A549 (cell line): ENCODE measurements around the gene TRIM22. TPM values are rescaled to one million over a fixed set of nuclear protein-coding genes. Genes with fewer than 3 reads are reported as not detected.
A peak's percentile ranks its signal among the peaks of the same experiment; 100 is the strongest.

Experiments
- ATAC-seq, 2 experiments: fragments of 200-7000 bp in 1 of 2; fragments of >200 bp in 1 of 2; cut with Nextera tagmentation in 1 of 2; cut with Tn5 transposase in 1 of 2; 3 replicates each; pipeline versions ENCODE4 v1.8.0 to v1.9.1; 2018 to 2020; ENCODE audit warnings: mild to moderate bottlenecking in 1 of 2, moderate library complexity in 1 of 2
- CTCF ChIA-PET: fragments of 300-600 bp; sonication (Branson Sonifier 250); formaldehyde crosslinking; extraction: SDS; loops from one replicate; lab custom pipeline; 2021; ENCODE audit warnings: antibody characterized with exemption, inconsistent platforms; lab: Yijun Ruan, JAX
- POLR2A ChIA-PET: fragments of 350-600 bp; formaldehyde crosslinking; extraction: SDS; loops from one replicate; lab custom pipeline; 2021; ENCODE audit warnings: antibody characterized with exemption, inconsistent platforms; lab: Yijun Ruan, JAX
- DNase-seq, 2 experiments: peaks; one replicate each; pipeline versions ENCODE4 v3.0.0 to v3.0.0-alpha.2; 2011 to 2016; ENCODE audit warnings: low read depth in 1 of 2, low spot score in 1 of 2
- FAIRE-seq: peaks from 2 replicates; lab custom pipeline; 2011; peaks lifted over from hg19 to GRCh38; lab: Jason Lieb, UNC
- H3K27ac ChIP-seq, 2 experiments: fragments of >200 bp; sonication (Bioruptor Twin); formaldehyde crosslinking; 3 replicates each; pipeline ENCODE4 v1.5.1; 2016 to 2017
- H3K4me1 ChIP-seq: fragments of >200 bp; sonication (Bioruptor Twin); formaldehyde crosslinking; 3 replicates; pipeline ENCODE4 v1.6.1; 2016
- H3K4me2 ChIP-seq: fragments of >200 bp; sonication (Bioruptor Twin); formaldehyde crosslinking; 3 replicates; pipeline ENCODE4 v1.6.1; 2016
- H3K4me3 ChIP-seq: fragments of >200 bp; sonication (Bioruptor Twin); formaldehyde crosslinking; 3 replicates; pipeline ENCODE4 v1.5.1; 2016
- H3K9me3 ChIP-seq: fragments of >200 bp; sonication (Bioruptor Twin); formaldehyde crosslinking; 3 replicates; pipeline ENCODE4 v1.6.1; 2016
- BCL3 ChIP-seq: fragments of >200 bp; sonication (Bioruptor Twin); formaldehyde crosslinking; IDR thresholded peaks from 3 replicates; pipeline ENCODE4 v1.6.1; 2016
- CBX8 ChIP-seq: fragments of 200-600 bp; sonication (generic); IDR thresholded peaks from 2 replicates; pipeline ENCODE4 v1.6.1; 2016
- CEBPB ChIP-seq, 2 experiments: fragments of >200 bp in 1 of 2; sonication (Bioruptor Twin) in 1 of 2; formaldehyde crosslinking in 1 of 2; IDR thresholded peaks; 2 replicates each; pipeline ENCODE4 v1.6.1; 2012 to 2016
- CHD4 ChIP-seq: fragments of 200-600 bp; sonication (generic); IDR thresholded peaks from 2 replicates; pipeline ENCODE4 v1.6.1; 2016; ENCODE audit warnings: antibody characterized with exemption, mild to moderate bottlenecking, borderline replicate concordance
- CTCF ChIP-seq: fragments of >200 bp; sonication (Bioruptor Twin); formaldehyde crosslinking; IDR thresholded peaks from 3 replicates; pipeline ENCODE4 v1.5.1; 2016
- EHF ChIP-seq: fragments of 250-450 bp; sonication (Bioruptor Pico); IDR thresholded peaks from 2 replicates; pipeline ENCODE4 v1.5.0; 2020; ENCODE audit warnings: mild to moderate bottlenecking
- FOSL2 ChIP-seq, 2 experiments: fragments of 450-650 bp in 1 of 2; fragments of >200 bp in 1 of 2; sonication (Bioruptor Twin) in 1 of 2; formaldehyde crosslinking; IDR thresholded peaks; 2 replicates each; pipeline versions ENCODE4 v1.5.0 to v1.6.1; 2016 to 2020; ENCODE audit warnings: mild to moderate bottlenecking in 1 of 2, moderate library complexity in 1 of 2
- FOXS1 ChIP-seq: fragments of 250-450 bp; sonication (Bioruptor Pico); IDR thresholded peaks from 2 replicates; pipeline ENCODE4 v1.5.0; 2020; ENCODE audit warnings: mild to moderate bottlenecking, moderate library complexity
- HDAC2 ChIP-seq: fragments of 200-600 bp; sonication (generic); IDR thresholded peaks from 2 replicates; pipeline ENCODE4 v1.6.1; 2016
- HOXB13 ChIP-seq: fragments of 250-450 bp; sonication (Bioruptor Pico); IDR thresholded peaks from 2 replicates; pipeline ENCODE4 v1.5.0; 2020; ENCODE audit warnings: low read depth, mild to moderate bottlenecking, moderate library complexity
- KDM1A ChIP-seq: fragments of 200-600 bp; sonication (generic); IDR thresholded peaks from 2 replicates; pipeline ENCODE4 v1.6.1; 2016; ENCODE audit warnings: low read depth, mild to moderate bottlenecking
- KDM5A ChIP-seq: fragments of 200-600 bp; sonication (generic); IDR thresholded peaks from 2 replicates; pipeline ENCODE4 v1.6.1; 2016; ENCODE audit warnings: antibody characterized with exemption, mild to moderate bottlenecking
- MYC ChIP-seq: IDR thresholded peaks from 2 replicates; pipeline ENCODE4 v1.6.1; 2012; ENCODE audit warnings: mild to moderate bottlenecking, inconsistent platforms, low read length, improper control_type of control experiment, borderline replicate concordance
- POLR2A ChIP-seq: IDR thresholded peaks from 2 replicates; pipeline ENCODE4 v1.6.1; 2012; ENCODE audit warnings: mild to moderate bottlenecking, low read length
- REST ChIP-seq: fragments of 200-600 bp; sonication (generic); IDR thresholded peaks from 2 replicates; pipeline ENCODE4 v1.6.1; 2016; ENCODE audit warnings: antibody characterized with exemption, mild to moderate bottlenecking, moderate library complexity
- RNF2 ChIP-seq: fragments of 200-600 bp; sonication (generic); IDR thresholded peaks from 2 replicates; pipeline ENCODE4 v1.6.1; 2016; ENCODE audit warnings: low read depth, mild to moderate bottlenecking, antibody characterized with exemption, moderate library complexity, borderline replicate concordance
- SMC3 ChIP-seq: fragments of >200 bp; sonication (Bioruptor Twin); formaldehyde crosslinking; IDR thresholded peaks from 3 replicates; pipeline ENCODE4 v1.6.1; 2018; ENCODE audit warnings: inconsistent platforms
- USF2 ChIP-seq: fragments of 450-650 bp; IDR thresholded peaks from 2 replicates; pipeline ENCODE4 v1.6.1; 2014; ENCODE audit warnings: antibody characterized with exemption
- ZC3H11A ChIP-seq: fragments of 450-650 bp; IDR thresholded peaks from 2 replicates; pipeline ENCODE4 v1.6.1; 2014; ENCODE audit warnings: antibody characterized with exemption, mild to moderate bottlenecking
- WGBS: methylation state at CpG from one replicate; pipeline ENCODE4 v1.1.6; 2017; ENCODE audit errors: missing lambda C conversion rate; 5-methylcytosine and 5-hydroxymethylcytosine counted together
- polyA plus RNA-seq, 4 experiments: library from polyadenylated mRNA; depleted of rRNA in 3 of 4; stranded (reverse); fragments of >200 nt; fragmentation: RNase III in 1 of 4; extraction: RNeasy Plus Mini Kit Qiagen cat#74134 plus additional on column Dnase treatment in 1 of 4; gene quantifications; 2 replicates in 3 of 4; 3 replicates in 1 of 4; pipeline ENCODE4 v1.2.3, GENCODE V29; 2011 to 2017

Gene TRIM22
- polyA plus RNA-seq, 2 of the 4 experiments (the other 2 are of a cell fraction) = 1.4 to 2.7 TPM

- POLR2A ChIA-PET = no interaction called here
- CTCF ChIA-PET = interaction anchor here (1.0 kb wide), 1 partner anchor 59 kb away, joined by 5 read pairs; no protein-coding TSS in a partner anchor
- H3K4me2 ChIP-seq = no peak overlapping the region
- no peak overlapping the region for H3K4me3 ChIP-seq
- no peak for ATAC-seq
- H3K27ac ChIP-seq = no peak overlapping the region
- 91% methylated on average over 6 of the region's 6 CpGs for whole genome bisulfite sequencing
- H3K4me1 ChIP-seq = peaks cover 4% of the 10 kb centered on the region; the same call in 2 of the 3 replicates
- TF ChIP-seq USF2 = no peak
- TF ChIP-seq KDM5A = no peak
- TF ChIP-seq FOSL2 (IDR thresholded peaks at IDR 0.05) = no peak
- TF ChIP-seq FOSL2 (CRISPR knock-in tag; IDR thresholded peaks at IDR 0.05) = no peak
- TF ChIP-seq BCL3 = no peak
- TF ChIP-seq CEBPB (IDR thresholded peaks at IDR 0.05) = no peak
- TF ChIP-seq KDM1A = no peak
- TF ChIP-seq CBX8 = no peak
- FAIRE-seq = no peak
- no peaks in the 10 kb centered on the region for H3K9me3 ChIP-seq
- DNase-seq = no peak
Measured at GRCh38 chr11:5666402-5666793, 23.2 kb upstream of the TRIM22 start.

- FAIRE-seq = no peak
- CTCF ChIA-PET = no interaction called here
- H3K4me1 ChIP-seq = peaks cover 14% of the 10 kb centered on the region; the same call in 2 of the 3 replicates
- POLR2A ChIA-PET = no interaction called here
- DNase-seq = no peak
- TF ChIP-seq REST = no peak
- TF ChIP-seq SMC3 = no peak
- TF ChIP-seq ZC3H11A = no peak
- no peak for TF ChIP-seq CEBPB (IDR thresholded peaks at IDR 0.05)
- TF ChIP-seq CTCF = no peak
- TF ChIP-seq HDAC2 = no peak
- TF ChIP-seq HOXB13 (CRISPR knock-in tag) = no peak
- no peak for TF ChIP-seq FOXS1 (CRISPR knock-in tag)
- TF ChIP-seq POLR2A = no peak
- no peak for TF ChIP-seq RNF2
- no peak for TF ChIP-seq MYC
- no peak for TF ChIP-seq EHF (CRISPR knock-in tag)
- no peak for TF ChIP-seq KDM1A
- TF ChIP-seq USF2 = no peak
- no peak for TF ChIP-seq CHD4
- TF ChIP-seq, all 56 proteins: peak for 0
- peak overlapping the region in 1 of 2 experiments; percentile 65; a peak in 2 of 6 replicates for H3K27ac ChIP-seq
- ATAC-seq = no peak
- H3K4me2 ChIP-seq = peak overlapping the region; percentile 39; the same call in 2 of the 3 replicates
- H3K9me3 ChIP-seq = no peaks in the 10 kb centered on the region
- H3K4me3 ChIP-seq = no peak overlapping the region
Measured at GRCh38 chr11:5671831-5672230, 17.8 kb upstream of the TRIM22 start.
